ENCODE data around the gene KCNB1. TPM values are rescaled to one million over a fixed set of nuclear protein-coding genes. Genes with fewer than 3 reads are reported as not detected.

Gene KCNB1
- total and polyA plus RNA-seq, 2 of the 4 experiments (the other 2 are of a cell fraction): 0.05 TPM; not detected in 1

DNA sequence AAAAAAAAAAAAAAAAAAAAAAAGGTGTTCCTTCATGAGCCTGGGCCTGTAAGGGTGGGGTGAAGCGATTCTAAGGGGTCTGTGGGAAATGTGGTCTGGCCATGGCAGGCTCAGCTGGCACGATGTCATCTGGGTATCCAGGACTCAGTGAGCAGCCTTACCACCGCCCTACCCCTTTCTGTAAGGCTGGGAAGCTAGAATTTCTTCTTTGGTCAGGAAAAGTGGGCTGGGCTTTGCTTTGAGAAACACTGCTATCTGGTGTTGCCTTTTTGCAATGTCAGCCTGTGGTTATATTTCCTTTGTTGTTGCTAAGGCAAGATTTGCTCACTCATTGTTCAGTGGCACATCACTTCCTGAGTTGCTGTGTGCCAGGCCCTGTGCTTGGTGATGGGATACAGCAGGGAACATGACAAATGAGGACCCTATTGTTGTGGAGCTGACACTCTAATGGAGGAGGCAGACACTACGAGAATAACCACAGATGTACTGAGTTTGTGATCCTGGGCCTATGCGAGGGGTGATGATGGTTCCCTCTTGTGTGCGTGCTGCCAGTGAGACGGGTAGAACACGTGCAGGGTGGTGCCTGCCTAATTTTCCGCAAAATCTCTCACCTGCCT lies 158.7 kb downstream of the KCNB1 start:
- no peaks in the 10 kb centered on the region for H3K36me3 ChIP-seq (ENCODE audit: control insufficient read depth, insufficient read depth, low read length)
- no peak overlapping the region for H3K56ac ChIP-seq (ENCODE audit: extremely low read depth, insufficient read depth, low read length)
- H3K27me3 ChIP-seq (ENCODE audit: control insufficient read depth, insufficient read depth, low read length): peaks cover 60% of the 10 kb centered on the region
- ChIA-PET POLR2A (ENCODE audit: unreplicated experiment) (no interaction called here), CTCF (interaction anchor here (1.7 kb wide), 1 partner anchor 20 kb away, joined by 3 read pairs; no protein-coding TSS in a partner anchor)
- no peaks in the 10 kb centered on the region for H3K9me1 ChIP-seq (ENCODE audit: insufficient read depth, low read length)
- 0 out of 2 replicates have a peak, but pooled peaks cover 3% of the 10 kb centered on the region for H4K20me1 ChIP-seq (ENCODE audit: insufficient read depth, low read length)
- in situ Hi-C loops (cut with MboI; ENCODE audit: low sequenced_read_pairs): no loop called here
- H2AK9ac ChIP-seq (replicated peaks; ENCODE audit: low read depth, low read length, poor library complexity): no peak overlapping the region
- no TSS peak for BruUV-seq (replicated peaks)
- no peak overlapping the region for H2BK5ac ChIP-seq (ENCODE audit: low read depth, low read length, poor library complexity, severe bottlenecking)
- TF ChIP-seq RAD21 (IDR thresholded peaks at IDR 0.05; ENCODE audit: low read length) (peak; percentile 51), CTCF (conservative IDR thresholded peaks at IDR 0.05; ENCODE audit: low read depth, low read length) (peak; percentile 54), MAZ (IDR thresholded peaks at IDR 0.05; ENCODE audit: borderline replicate concordance, low read depth, low read length) (no peak), NFE2L2 (IDR thresholded peaks at IDR 0.05; ENCODE audit: low read depth, low read length) (peak; percentile 86), CHD1 (IDR thresholded peaks at IDR 0.05; ENCODE audit: low read depth, low read length) (no peak), SMC3 (IDR thresholded peaks at IDR 0.05; ENCODE audit: low read depth, low read length) (peak; percentile 36; the same call in 1 of the 2 replicates), CEBPB (IDR thresholded peaks at IDR 0.05; ENCODE audit: low read depth, low read length) (peak; percentile 29; the same call in 1 of the 2 replicates), MAFK (IDR thresholded peaks at IDR 0.05; ENCODE audit: low read depth, low read length) (peak; percentile 78)
- WGBS, 2 experiments (ENCODE audit: extremely low coverage in 2 of 2, insufficient read length in 1 of 2): 85% methylated on average over 4 of the region's 9 CpGs; no CpG with 5 or more reads in 1 of the 2 experiments
- no peak overlapping the region for H3K4me2 ChIP-seq (ENCODE audit: low read depth, low read length)
- no peak overlapping the region; a peak in 1 of 4 replicates for H4K8ac ChIP-seq (ENCODE audit: low read depth in 2 of 2, low read length in 2 of 2)
- no peak overlapping the region for H3K27ac ChIP-seq (ENCODE audit: insufficient read depth, low read length)
- H3K14ac ChIP-seq (replicated peaks; ENCODE audit: low read depth, low read length): no peak overlapping the region
- peak overlapping the region; percentile 10; the same call in 1 of the 2 replicates for H2BK20ac ChIP-seq (ENCODE audit: low read depth, low read length)
- peaks cover 2% of the 10 kb centered on the region; the same call in 1 of the 2 replicates for H3K9me3 ChIP-seq (ENCODE audit: control insufficient read depth, insufficient read depth, low read length)
- dilution Hi-C loops (cut with HindIII; ENCODE audit: low sequenced_read_pairs, unreplicated experiment): no loop called here
- H3K23ac ChIP-seq (ENCODE audit: low read depth, low read length): no peak overlapping the region
- no peak overlapping the region for H2BK120ac ChIP-seq (ENCODE audit: low read depth, low read length)
- no peak overlapping the region for H3K18ac ChIP-seq (ENCODE audit: low read depth, low read length)
- peaks cover 4% of the 10 kb centered on the region; the same call in 1 of the 2 replicates for H3K4me1 ChIP-seq (ENCODE audit: control insufficient read depth, insufficient read depth, low read length)
- H4K91ac ChIP-seq (ENCODE audit: insufficient read depth, low read depth, low read length): no peak overlapping the region
- peak; percentile 88 for ATAC-seq (ENCODE audit: low read depth)
- peak; percentile 74 for DNase-seq
- intact Hi-C loops (cut with micrococcal nuclease): loop anchor here (1.0 kb wide), 1 partner anchor 77 kb away; no protein-coding TSS in a partner anchor
- H3K9ac ChIP-seq (ENCODE audit: low read depth, low read length): no peak overlapping the region; the same call in 1 of the 2 replicates
- H4K5ac ChIP-seq (ENCODE audit: low read depth, low read length): no peak overlapping the region; the same call in 1 of the 2 replicates
- 0 out of 2 replicates have a peak overlapping the region, but pooled peaks have one; percentile 11 for H3K4ac ChIP-seq (ENCODE audit: low read depth, low read length)
- H2BK15ac ChIP-seq (ENCODE audit: low read depth, low read length): no peak overlapping the region
- no peak overlapping the region for H3K4me3 ChIP-seq (ENCODE audit: insufficient read depth, low read depth, low read length)
- no peaks in the 10 kb centered on the region for H3K79me1 ChIP-seq (ENCODE audit: low read depth in 1 of 2, low read length in 2 of 2)
- peak overlapping the region; percentile 76 for H2AFZ ChIP-seq (replicated peaks; ENCODE audit: low read length, poor library complexity)
- peak overlapping the region; percentile 47; the same call in 1 of the 2 replicates for H2AK5ac ChIP-seq (ENCODE audit: low read depth, low read length)

Data from IMR-90 (cell line).